Measurements from ENCODE around the gene MBP. TPM values are rescaled to one million over a fixed set of nuclear protein-coding genes. Genes with fewer than 3 reads are reported as not detected.

The MBP gene
- total RNA-seq, 1 experiment from 2014 or later = 47.4 TPM

- Histone ChIP-seq H3K4me3 (ENCODE audit: low read length) (no peak overlapping the region), H2AFZ (ENCODE audit: low read length) (no peak overlapping the region), H4K20me1 (ENCODE audit: low read length) (no peaks in the 10 kb centered on the region), H3K27ac (ENCODE audit: low read length) (no peak overlapping the region), H3K36me3 (ENCODE audit: low read depth, low read length) (peaks cover 3% of the 10 kb centered on the region), H3K4me1 (ENCODE audit: insufficient read depth, low read length) (no peaks in the 10 kb centered on the region), H3K9ac (ENCODE audit: low read length) (no peak overlapping the region), H3K79me2 (ENCODE audit: low read length) (peaks cover 18% of the 10 kb centered on the region; the same call in 1 of the 2 replicates), H3K4me2 (ENCODE audit: low read length) (no peak overlapping the region), H3F3A (ENCODE audit: low read length, unreplicated experiment) (no peaks in the 10 kb centered on the region), H3K9me3 (ENCODE audit: low read length) (no peaks in the 10 kb centered on the region), H3K27me3 (ENCODE audit: low read length) (no peaks in the 10 kb centered on the region), H3K9me2 (replicated peaks; ENCODE audit: low read length) (no peaks in the 10 kb centered on the region)
- ATAC-seq (no peak), DNase-seq (no peak)
- BruUV-seq (replicated peaks) = no TSS peak
- ChIA-PET POLR2A (ENCODE audit: unreplicated experiment) (no interaction called here), CTCF (no interaction called here)
- intact Hi-C loops (cut with micrococcal nuclease) = no loop called here
- TF ChIP-seq CTCF (conservative IDR thresholded peaks at IDR 0.05; ENCODE audit: low read depth, low read length) = no peak
- TF ChIP-seq EZH2 (IDR thresholded peaks at IDR 0.05; ENCODE audit: low read length, unreplicated experiment) = no peak
- no peak for TF ChIP-seq EZH2phosphoT487 (IDR thresholded peaks at IDR 0.05; ENCODE audit: borderline replicate concordance, low read length)
Measured at GRCh38 chr18:77111449-77111848, 21.1 kb downstream of the MBP start.

- no peak overlapping the region for H3K4me2 ChIP-seq (ENCODE audit: low read length)
- H3K36me3 ChIP-seq (ENCODE audit: low read depth, low read length) = no peaks in the 10 kb centered on the region
- ATAC-seq = no peak
- H3K9me2 ChIP-seq (replicated peaks; ENCODE audit: low read length) = no peaks in the 10 kb centered on the region
- no peak for TF ChIP-seq EZH2phosphoT487 (IDR thresholded peaks at IDR 0.05; ENCODE audit: borderline replicate concordance, low read length)
- DNase-seq = no peak
- H3K79me2 ChIP-seq (ENCODE audit: low read length) = peaks cover 15% of the 10 kb centered on the region; the same call in 1 of the 2 replicates
- no peaks in the 10 kb centered on the region for H3K4me1 ChIP-seq (ENCODE audit: insufficient read depth, low read length)
- no peaks in the 10 kb centered on the region for H4K20me1 ChIP-seq (ENCODE audit: low read length)
- no peak overlapping the region for H3K4me3 ChIP-seq (ENCODE audit: low read length)
- no peaks in the 10 kb centered on the region for H3F3A ChIP-seq (ENCODE audit: low read length, unreplicated experiment)
- no peak overlapping the region for H3K9ac ChIP-seq (ENCODE audit: low read length)
- no peaks in the 10 kb centered on the region for H3K9me3 ChIP-seq (ENCODE audit: low read length)
- intact Hi-C loops (cut with micrococcal nuclease) = no loop called here
- POLR2A ChIA-PET (ENCODE audit: unreplicated experiment) = no interaction called here
- CTCF ChIA-PET = no interaction called here
- H2AFZ ChIP-seq (ENCODE audit: low read length) = no peak overlapping the region
- no peaks in the 10 kb centered on the region for H3K27me3 ChIP-seq (ENCODE audit: low read length)
- BruUV-seq (replicated peaks) = no TSS peak
- H3K27ac ChIP-seq (ENCODE audit: low read length) = no peak overlapping the region
Measured at GRCh38 chr18:77110936-77111335, 21.6 kb downstream of the MBP start.

GRCh38 chr18:77110400-77110799 is 22.2 kb downstream of the MBP start:
- BruUV-seq (replicated peaks) = no TSS peak
- no peak overlapping the region for H3K4me2 ChIP-seq (ENCODE audit: low read length)
- TF ChIP-seq EZH2 (IDR thresholded peaks at IDR 0.05; ENCODE audit: low read length, unreplicated experiment) (no peak), EZH2phosphoT487 (IDR thresholded peaks at IDR 0.05; ENCODE audit: borderline replicate concordance, low read length) (no peak), CTCF (conservative IDR thresholded peaks at IDR 0.05; ENCODE audit: low read depth, low read length) (no peak)
- H3K9ac ChIP-seq (ENCODE audit: low read length) = no peak overlapping the region
- H3F3A ChIP-seq (ENCODE audit: low read length, unreplicated experiment) = no peaks in the 10 kb centered on the region
- DNase-seq (no peak), ATAC-seq (no peak)
- ChIA-PET CTCF (no interaction called here), POLR2A (ENCODE audit: unreplicated experiment) (no interaction called here)
- no peaks in the 10 kb centered on the region for H3K9me3 ChIP-seq (ENCODE audit: low read length)
- no peaks in the 10 kb centered on the region for H3K9me2 ChIP-seq (replicated peaks; ENCODE audit: low read length)
- no peaks in the 10 kb centered on the region for H3K36me3 ChIP-seq (ENCODE audit: low read depth, low read length)
- H3K27me3 ChIP-seq (ENCODE audit: low read length) = no peaks in the 10 kb centered on the region
- H3K4me1 ChIP-seq (ENCODE audit: insufficient read depth, low read length) = no peaks in the 10 kb centered on the region
- H2AFZ ChIP-seq (ENCODE audit: low read length) = no peak overlapping the region
- no peak overlapping the region for H3K4me3 ChIP-seq (ENCODE audit: low read length)
- H3K27ac ChIP-seq (ENCODE audit: low read length) = no peak overlapping the region
- no peaks in the 10 kb centered on the region for H4K20me1 ChIP-seq (ENCODE audit: low read length)
- H3K79me2 ChIP-seq (ENCODE audit: low read length) = peaks cover 15% of the 10 kb centered on the region; the same call in 1 of the 2 replicates
- intact Hi-C loops (cut with micrococcal nuclease) = no loop called here

Measured in PC-3 (cell line).